GM19397 (cell line): ENCODE results near the gene ADAMTS2.

Experiments
- ATAC-seq: cut with Tn5 transposase; IDR thresholded peaks from one replicate; pipeline ENCODE4 v1.9.1; 2021; ENCODE audit warnings: mild to moderate bottlenecking, moderate library complexity; ENCODE audit not compliant: unreplicated experiment

ADAMTS2 gene

DNA sequence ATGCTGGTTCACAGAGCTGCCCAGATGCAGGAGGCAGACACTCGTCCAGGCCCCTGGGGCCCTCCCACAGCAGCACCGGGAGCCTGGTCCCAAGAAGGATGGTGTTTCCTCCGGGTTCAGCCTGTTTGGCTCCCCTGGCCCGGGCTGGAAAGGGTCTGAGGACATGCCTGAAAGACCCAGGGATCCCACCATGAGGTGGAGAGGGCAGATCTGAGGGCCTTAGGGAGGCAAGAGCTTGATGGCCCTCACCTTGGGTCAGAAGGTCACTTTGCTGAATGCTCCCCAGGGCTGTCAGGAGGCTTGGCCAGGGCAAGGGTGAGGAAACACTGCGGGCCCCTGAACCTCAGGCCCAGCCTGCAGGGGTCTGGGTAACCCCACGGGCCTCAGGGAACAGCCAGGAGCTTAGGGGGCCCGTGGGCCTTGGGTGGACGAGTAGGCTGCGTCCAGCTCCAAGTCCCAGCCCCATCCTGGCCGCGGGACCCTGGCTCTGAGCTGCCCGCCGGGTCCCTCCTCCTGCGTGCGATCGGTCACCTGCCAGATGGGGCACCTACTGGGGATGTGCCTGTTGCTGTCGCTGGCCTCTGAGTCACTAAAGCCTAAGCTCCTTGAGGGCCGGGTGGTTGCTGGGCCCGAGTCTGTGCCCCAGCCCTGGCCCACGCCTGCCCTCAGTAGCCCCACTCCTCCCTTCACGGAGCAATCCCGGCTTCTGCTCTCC lies 178.9 kb downstream of the ADAMTS2 start:
- ATAC-seq, result no peak

DNA sequence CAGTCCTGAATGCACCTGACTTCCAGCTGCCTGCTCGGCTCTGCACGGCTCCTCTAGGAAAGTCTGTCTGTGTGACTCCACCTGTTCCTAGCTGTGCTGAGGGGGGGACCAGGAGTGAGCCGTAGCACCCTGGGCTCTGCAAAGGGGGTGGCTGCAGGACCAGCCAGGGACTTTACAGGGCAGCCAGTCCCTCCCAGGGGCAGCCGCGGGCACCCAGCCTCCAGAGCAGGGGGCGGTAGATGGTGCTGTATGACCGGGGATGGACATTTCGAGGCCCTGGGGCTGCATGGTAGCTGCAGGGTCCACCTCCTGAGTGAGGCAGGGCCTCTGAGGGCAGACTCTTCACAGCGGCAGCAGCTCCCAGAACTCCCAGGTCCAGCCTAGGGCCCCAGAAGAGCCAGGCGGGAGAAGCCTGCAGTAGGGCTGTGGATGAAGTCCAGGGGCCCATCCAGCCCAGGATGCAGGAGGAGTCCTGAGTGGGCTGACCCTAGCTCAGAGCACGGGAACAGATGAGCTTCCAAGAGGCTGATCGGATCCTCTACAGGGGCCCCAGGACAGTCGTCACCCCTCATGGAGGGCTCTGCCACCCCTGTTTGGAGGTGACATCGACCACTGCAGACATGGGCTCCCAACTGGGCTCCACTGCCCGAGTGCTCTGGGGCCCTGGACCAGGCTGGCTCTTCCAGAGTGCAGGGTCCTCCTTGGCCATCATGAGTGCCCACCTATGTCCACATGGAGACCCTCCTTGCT lies 179.7 kb downstream of the ADAMTS2 start:
- ATAC-seq, result no peak

DNA sequence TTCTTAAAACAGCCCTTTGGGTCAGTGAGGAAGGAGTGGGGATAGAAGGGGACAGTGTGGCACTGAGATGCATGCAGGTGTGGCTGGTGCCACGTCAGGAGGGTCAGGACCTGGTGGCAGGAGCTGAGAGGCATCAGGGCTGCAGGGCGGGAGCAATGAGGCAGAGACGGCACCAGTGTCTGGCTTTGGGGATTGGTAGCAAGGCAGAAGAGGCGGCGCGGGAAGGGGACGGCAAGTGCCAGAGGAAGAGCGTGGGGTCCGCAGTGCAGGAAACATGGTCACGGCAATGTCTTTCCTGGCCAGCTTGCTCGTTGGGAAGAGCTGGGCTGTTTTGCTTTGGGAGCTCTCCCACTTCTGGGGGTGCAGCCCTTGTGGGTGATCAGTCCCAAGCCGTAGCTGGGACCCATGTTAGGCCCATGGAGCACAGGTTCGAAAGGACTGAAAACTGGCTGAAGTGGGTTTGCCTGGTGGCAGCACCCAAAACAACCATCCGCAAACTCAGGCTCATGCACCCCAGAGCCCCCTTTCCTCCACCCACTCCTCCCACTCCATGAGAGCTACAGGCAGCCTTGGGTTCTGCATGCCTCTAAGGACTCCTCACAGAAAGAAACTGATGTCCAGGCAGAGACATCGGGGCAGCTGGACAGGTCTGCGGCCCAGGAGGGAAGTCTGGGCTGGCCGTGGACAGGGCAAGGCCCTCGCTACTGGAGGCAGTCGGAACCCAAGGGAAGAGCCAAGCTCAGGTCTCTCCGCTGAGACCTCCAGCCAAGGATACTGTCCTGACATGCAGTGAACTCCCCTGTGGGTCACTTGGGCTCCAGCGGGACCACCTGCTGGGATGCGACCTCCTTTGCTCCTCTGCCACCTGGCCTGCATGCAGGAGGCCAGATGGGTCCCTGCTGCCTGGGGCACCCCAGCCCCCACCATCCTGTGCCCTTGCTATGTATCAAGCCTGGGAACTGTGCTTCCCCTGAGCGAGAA lies 180.6 kb downstream of the ADAMTS2 start:
- ATAC-seq, result no peak

DNA sequence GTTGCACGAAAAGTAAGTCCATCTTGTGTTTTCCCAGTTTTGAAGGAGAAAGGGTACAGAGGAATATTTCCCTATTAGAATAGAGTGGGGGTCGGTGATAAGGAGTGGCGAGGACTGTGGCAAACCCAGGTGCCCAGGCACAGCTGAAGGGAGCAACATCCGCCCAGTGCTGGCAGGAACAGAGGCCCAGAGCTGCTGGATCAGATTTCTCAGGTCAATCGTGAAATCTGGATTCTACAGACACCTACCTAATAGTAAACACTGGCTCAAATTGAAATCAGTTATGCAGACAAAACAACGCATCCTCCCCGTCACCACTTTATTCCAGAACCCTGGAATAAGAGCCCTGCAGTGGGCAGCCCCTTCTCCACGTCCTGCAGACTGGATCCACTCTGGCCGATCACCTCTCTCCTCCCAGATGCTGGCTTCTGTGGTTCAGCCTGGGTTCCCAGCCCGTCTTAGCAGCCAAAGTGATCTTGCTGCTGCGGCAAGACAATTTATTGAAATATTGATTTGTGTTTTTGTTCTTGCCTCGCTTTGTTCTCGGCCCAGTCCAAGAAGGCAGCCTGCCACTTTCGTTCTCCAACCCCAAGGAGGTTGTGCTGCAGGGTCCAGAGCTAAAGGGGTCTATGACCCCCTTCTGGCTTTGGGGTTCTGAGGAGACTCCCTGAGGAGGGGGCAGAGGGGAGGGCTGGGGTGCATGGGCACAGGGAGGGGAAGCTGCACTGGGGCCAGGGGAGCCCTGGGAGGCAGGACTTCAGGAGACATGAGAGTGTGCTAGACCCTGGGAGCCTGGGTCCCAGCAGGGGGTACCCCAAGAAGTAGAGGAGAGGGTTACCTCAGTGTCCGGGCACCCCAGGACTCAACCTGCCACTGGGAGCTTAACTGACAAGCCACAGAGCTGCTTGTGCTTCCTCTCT lies 181.8 kb downstream of the ADAMTS2 start:
- ATAC-seq, result no peak

DNA sequence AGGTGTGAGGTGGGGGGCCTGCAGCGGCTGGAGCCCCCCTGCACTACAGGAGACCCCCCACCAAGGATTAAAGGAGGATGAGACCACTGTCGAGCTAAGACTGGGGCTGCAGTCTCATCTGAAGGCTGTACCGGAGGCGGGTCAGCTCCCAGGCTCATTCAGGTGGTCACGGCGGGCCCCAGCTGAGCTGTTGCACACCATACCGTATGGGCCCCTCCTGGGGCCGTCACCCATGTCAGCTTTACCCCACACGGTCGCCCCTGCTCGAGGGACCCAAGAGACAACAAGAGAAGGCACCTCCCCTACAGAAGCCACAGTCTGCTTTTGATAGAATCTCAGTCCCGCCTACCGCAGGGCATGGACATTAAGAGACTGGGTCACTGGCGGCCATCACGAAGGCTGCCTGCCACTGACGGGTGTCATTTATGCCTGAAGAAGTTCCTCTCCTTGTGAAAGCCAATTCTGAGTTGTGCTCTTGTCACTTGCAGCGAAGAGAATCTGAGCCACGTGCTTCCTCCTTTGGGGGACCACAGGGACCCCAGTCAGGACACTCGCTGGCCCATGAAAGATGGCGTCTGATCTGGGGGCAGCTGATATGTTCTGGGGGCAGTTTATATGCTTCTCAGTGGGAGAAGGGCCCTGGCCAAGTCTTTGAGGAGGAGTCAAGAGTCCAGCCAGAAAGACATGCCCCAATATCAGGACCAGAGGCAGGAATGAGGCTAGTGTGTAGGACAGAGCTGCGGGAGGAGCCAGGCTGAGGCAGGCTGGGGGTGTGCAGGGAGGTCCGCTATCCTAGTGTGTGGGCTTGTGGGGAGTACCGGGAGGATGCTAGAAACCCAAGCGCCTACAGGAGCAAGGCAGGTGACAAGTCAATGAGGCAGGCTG lies 182.7 kb downstream of the ADAMTS2 start:
- ATAC-seq, result no peak

DNA sequence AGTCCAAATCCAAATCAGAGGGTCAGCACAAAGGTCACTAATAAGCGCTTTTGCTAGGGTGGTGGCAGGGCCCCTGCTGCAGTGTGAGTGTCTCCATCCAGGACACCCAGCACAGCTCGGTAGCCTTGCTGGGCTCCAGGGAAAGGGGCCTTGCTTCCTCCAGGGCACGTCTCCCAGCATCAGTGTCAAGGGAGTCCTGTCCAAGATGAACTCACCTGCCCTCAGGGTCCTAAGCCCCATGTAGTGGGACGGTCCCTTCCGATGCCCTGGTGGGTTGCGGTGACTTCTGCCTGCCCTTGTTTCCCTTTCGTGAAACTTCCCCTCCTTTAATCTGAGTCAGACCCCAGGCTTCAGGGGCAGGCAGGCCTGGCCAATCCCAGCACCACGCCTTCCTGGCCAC lies 183.4 kb downstream of the ADAMTS2 start:
- no peak for ATAC-seq

DNA sequence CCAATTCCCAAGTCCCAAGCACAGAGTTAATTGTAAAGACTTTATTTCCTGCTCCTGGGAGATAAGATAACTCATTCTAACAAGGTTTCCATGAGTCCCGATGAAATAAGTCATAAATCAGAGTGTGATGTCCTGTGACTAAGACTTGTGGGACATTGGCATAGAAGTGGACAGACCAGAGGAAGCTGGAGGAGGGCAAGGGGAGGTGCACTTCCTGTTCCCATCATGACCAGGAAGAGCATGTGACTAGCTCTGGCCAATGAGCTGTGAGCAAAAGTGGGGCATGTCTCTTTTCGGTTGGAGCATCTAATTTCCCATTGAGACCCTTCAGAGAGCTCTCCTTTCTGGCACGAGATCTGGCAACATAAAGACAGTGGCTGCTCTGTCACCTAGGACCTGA lies 184.7 kb downstream of the ADAMTS2 start:
- no peak for ATAC-seq

DNA sequence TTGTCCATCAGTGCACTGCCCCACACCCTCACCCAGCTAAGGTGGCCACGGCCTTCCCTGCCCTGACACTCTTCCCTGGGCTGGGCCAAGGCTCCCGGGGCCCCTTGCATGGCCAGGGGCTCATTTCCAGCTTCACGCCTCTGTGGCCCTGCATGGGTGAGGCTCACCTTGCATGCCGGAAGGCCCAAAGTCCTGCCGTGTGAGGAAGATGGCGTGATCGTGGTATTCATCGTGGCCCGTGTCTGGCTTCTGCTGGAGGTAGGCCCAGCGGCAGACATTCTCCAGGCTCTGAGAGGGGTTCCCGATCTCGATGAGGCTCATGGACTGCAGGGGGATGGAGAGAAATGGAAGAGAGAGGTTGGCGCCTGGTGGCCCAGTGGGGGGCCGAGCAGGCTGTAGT lies 186.7 kb downstream of the ADAMTS2 start:
- ATAC-seq, result no peak

DNA sequence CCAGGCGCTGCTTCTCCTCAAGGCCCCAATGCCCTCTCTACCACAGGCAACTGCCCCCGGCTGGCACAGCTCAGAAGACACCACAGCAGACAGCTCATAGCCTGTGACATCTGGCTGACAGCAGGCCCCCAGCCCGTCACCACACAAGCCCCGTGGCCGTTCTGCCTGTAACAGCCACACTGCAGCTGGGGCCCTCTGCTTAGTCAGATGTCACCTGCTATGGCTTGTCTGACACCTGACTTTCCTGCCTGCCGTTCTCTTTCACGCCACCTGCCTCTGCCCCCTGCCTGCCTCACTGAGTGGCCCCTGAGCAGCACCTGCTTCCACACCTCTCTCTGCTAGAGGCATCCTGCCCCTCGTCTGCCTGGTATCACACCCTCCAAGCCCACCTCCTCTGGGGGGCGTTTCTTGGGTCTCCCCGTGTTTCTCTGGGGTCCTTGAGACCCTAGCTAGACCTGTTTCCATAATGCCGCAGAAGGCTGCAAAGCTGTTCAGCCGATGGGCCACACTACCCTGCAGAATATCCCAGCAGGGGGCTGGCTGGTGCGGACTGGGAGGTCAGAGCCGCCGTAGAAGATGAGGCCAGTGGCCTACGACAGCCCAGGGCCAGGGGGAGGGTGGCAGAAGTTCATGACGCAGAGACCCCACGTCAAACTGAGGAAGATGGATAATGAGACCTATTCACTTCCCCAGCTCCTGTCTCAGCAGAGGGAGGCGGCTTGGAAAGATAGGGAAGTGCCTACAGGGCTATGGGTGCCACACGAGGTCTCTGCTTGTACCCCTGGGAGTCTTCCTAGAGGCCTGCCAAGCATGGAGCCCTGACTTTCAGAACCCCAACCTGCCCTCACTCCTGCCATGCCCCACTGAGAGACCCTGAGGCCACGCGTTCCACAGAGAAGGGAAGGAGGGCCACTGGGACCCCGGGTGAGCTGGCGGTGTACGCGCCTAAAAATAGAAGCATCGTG lies 190.0 kb downstream of the ADAMTS2 start:
- no peak for ATAC-seq

DNA sequence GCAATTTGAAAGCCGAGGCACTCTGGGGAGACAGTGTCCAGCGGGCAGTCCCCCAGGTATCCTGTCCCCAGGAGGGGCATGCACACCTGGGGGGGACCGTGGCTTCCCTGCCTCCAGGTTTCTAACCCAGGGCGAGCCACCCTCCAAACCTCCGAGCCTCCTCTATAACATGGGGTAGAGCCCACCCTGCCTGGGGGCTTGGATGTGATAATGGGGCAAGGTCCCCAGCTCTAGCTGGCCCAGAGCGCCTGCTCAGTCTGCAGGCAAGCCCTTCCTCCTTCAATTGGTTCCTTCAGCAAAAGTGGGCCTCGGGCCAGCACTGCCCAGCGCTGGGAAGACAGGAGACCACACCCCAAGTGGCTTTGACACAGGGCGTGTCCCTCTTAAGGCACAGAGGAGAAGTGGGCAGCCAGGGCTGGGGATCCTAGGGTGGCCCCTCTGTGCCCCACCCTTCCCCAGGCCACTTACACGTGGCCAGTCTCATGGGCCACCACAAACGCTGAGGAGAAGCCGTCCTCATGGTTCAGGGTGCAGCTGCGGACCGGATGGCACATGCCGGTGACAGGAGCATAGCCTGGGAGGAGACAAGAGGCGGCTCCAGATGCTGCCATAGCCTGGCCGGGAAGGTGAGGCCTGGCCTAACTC lies 190.8 kb downstream of the ADAMTS2 start:
- no peak for ATAC-seq

DNA sequence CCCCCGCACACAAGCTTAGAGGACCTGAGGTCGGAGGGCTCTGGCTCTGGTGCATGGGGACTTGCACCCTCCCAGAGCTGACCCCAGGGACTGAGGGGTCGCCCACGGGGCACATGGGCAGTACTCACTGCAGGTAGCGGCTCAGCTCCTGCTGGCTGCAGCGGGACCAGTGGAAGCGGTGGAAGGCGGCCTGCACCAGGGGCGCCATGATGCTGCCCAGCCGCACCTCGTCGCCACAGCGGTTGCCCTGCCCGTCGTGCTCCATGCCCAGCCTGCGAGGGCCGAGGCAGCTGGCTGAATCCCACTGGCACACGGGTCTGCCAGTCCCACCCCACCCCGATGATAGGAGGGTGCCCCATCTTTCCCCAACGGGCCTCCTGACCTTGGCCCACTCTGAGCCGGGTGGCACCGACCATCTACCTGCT lies 191.3 kb downstream of the ADAMTS2 start:
- no peak for ATAC-seq

DNA sequence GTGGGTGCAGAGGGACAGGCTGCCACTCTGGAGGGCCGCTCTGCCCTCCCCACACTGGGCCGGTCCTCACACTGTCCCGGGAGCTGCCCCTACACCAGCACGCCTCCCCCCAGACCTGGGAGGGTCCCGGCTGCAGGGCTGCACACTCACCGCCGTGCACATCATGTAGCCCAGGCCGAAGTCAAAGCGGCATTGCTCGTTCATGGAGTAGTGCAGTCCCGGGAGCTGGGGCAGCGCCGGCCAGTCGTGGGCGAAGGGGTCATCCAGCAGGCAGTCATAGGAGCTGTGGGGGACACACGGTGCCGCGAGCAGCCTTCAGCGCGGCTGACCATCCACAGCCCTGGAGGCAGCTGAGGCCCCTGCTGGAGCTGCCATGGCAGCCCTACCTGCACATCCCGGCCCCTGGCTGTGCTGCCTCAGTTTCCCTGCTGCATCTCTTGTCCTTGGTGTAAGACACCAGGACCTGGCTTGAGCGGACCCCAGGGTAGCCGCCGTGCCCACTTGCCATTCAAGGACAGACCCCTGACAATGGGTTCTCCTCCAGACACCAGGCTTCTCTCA lies 191.8 kb downstream of the ADAMTS2 start:
- no peak for ATAC-seq

DNA sequence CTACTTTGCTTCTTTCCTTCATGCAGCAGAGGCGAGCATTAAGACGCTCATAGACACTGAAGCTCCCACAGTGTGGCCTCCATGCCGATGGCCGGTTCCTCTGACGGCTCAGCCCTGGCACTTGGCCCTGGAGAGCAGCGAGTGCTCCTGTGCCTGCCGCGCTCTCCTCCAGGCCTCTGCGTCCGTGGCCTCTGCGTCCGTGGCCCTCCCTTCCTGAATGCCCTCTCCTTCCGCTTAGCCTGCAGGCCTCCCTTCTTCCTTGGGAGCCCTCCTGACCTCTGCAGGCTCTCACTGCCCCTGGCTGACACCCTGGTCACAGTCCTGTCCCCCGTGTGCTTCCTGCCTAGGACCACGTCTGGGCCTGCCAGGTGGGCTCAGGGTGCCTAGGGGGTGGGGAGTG lies 192.3 kb downstream of the ADAMTS2 start:
- ATAC-seq, result no peak

DNA sequence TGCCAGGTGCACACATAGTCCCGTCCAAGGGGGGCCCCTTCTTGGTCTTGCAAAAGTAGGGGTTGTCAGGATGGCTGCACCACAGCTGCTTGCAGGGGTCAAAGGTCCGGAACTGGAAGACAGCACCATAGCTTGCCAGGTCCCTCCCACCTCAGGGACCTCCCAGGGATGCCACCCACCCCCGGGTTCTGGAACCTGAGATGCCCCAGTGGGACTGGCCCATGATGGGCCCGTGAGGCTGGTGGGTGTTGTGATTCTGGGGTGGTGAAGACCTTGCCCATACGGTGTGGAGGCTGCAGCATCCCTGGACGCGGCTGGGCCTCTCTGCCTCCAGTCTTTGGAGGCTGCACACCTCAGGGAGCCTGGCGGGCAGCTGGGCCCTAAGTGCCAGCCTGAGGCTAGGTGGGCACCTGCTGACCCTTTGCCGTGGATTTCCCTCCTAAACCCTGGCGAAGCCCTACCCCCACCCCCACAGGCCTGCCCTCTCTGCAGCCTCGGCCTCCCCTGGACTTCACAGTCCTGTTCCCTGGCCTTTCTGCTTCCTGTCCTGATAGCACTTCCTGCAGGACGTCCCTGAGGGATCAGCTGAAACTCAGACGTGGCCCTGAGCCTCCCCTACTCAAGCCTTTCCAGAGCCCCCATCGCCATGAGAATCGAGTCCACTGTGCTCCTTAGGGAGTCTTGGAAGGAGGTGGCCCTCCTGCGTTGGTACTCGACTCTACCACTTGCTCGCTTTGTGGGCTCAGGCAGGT lies 192.9 kb downstream of the ADAMTS2 start:
- no peak for ATAC-seq

DNA sequence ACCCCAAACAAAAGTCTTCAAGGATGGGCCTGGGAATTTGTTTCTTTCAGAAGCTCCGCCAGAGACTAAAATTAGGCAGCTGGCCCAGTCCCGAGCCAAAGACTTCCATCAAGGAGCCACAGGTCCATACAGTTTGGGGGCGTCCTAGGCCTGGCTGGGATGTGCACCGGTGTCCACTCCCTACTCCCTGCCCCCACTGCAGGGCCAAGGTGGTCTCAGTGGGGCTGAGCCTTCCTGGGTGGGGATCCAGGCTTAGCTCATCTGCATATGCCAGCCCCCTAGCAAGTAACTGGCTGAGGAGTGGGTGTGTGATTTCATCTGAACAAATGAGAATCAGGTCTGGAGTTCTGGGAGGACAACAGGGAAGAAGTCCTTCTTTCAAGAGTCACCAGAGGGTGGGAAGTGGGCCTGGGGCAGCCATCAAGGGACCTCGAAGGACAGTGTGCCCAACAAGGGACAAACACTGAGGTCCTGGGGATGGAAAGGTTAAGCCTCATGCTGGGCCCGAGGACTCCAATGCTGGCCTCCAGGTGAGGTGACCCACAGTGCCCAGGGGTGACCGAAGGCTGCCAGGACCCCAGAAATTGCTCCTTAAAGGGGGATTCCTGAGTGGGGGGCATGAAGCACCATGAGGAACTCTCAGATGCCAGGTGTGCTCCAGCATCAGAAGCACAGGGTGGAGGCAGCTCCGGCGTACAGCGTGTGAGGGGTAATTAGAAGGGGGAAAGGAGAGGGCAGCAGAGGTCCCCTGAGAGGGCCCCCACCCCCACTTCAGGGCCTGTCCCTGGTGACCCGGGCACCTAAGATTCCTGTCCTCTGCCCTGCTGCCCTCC lies 193.8 kb downstream of the ADAMTS2 start:
- ATAC-seq, result no peak

DNA sequence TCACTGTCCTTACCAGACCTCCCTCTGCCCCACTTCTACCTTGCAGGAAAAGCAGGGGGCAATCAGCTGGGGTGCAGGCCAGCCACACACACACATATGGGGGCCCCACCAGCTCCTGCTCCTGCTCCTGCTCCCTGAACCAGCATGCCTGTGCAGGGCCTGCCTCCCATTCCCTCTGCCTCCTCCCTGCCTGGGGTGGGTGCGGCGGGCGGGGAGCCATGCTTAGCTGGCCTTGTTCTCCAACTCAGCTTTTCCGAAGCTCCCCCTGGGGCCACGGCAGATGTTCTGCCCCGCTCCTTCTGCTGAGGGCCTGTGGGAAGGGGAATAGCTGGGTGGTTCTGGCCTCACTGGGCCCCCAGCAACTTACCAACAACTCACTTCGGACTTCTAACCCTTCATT lies 195.2 kb downstream of the ADAMTS2 start:
- ATAC-seq, result no peak
